ENCODE data around the gene FAM83G.

The FAM83G gene

GRCh38 chr17:18988546-18989173, 15.9 kb downstream of the FAM83G start:
- no peak for DNase-seq (ENCODE audit: low spot score)

GRCh38 chr17:18987862-18988545, 16.6 kb downstream of the FAM83G start:
- no peak for DNase-seq (ENCODE audit: low spot score)

GRCh38 chr17:18987230-18987610, 17.3 kb downstream of the FAM83G start:
- no peak for DNase-seq (ENCODE audit: low spot score)

- no peak for DNase-seq (ENCODE audit: low spot score)
These were observed 17.9 kb downstream of the FAM83G start for GRCh38 chr17:18986541-18987229.

GRCh38 chr17:18985475-18985874, 19.1 kb downstream of the FAM83G start:
- DNase-seq (ENCODE audit: low spot score), result no peak

GRCh38 chr17:18984273-18985114, 20.1 kb downstream of the FAM83G start:
- DNase-seq (ENCODE audit: low spot score), result no peak

GRCh38 chr17:18981642-18982424, 22.7 kb downstream of the FAM83G start:
- no peak for DNase-seq (ENCODE audit: low spot score)

- DNase-seq (ENCODE audit: low spot score), result no peak
These were observed 23.3 kb downstream of the FAM83G start for GRCh38 chr17:18981335-18981641.

GRCh38 chr17:18980682-18981334, 23.8 kb downstream of the FAM83G start:
- no peak for DNase-seq (ENCODE audit: low spot score)

GRCh38 chr17:18978655-18979054, 25.9 kb downstream of the FAM83G start:
- DNase-seq (ENCODE audit: low spot score), result no peak

- no peak for DNase-seq (ENCODE audit: low spot score)
These were observed 26.5 kb downstream of the FAM83G start for GRCh38 chr17:18978050-18978449.

GRCh38 chr17:18977646-18978045, 26.9 kb downstream of the FAM83G start:
- no peak for DNase-seq (ENCODE audit: low spot score)

- DNase-seq (ENCODE audit: low spot score), result no peak
These were observed 27.5 kb downstream of the FAM83G start for GRCh38 chr17:18977021-18977420.

- no peak for DNase-seq (ENCODE audit: low spot score)
These were observed 28.4 kb downstream of the FAM83G start for GRCh38 chr17:18976201-18976600.

GRCh38 chr17:18975597-18975996, 29.0 kb downstream of the FAM83G start:
- DNase-seq (ENCODE audit: low spot score), result no peak

- DNase-seq (ENCODE audit: low spot score), result no peak
These were observed 30.0 kb downstream of the FAM83G start for GRCh38 chr17:18974407-18975149.

GRCh38 chr17:18971801-18972200, 32.8 kb downstream of the FAM83G start:
- DNase-seq (ENCODE audit: low spot score), result no peak

GRCh38 chr17:18970582-18971480, 33.7 kb downstream of the FAM83G start:
- DNase-seq (ENCODE audit: low spot score), result no peak

Data from left forelimb (tissue), 1 donor.